Gastrocnemius medialis (tissue), 4 donors: Measurements from ENCODE around the gene ALX3.

Experiments
- POLR2A ChIP-seq, 2 donors: fragments of 450-650 bp; IDR thresholded peaks; one replicate each; pipeline ENCODE4 v1.6.1; 2017; ENCODE audit warnings: antibody characterized with exemption in 2 of 2, mild to moderate bottlenecking in 2 of 2, moderate library complexity in 2 of 2
- TF ChIP-seq, protein P1 (sequence below), 5 experiments: fragments of 450-650 bp in 3 of 5; fragments of 200-600 bp in 2 of 5; sonication (generic) in 2 of 5; IDR thresholded peaks in 4 of 5; conservative IDR thresholded peaks in 1 of 5; 1 replicate in 4 of 5; 2 replicates in 1 of 5; pipeline ENCODE4 v1.5.1; 2016 to 2019; ENCODE audit warnings: antibody characterized with exemption in 5 of 5, mild to moderate bottlenecking in 3 of 5, moderate library complexity in 3 of 5

DNA sequence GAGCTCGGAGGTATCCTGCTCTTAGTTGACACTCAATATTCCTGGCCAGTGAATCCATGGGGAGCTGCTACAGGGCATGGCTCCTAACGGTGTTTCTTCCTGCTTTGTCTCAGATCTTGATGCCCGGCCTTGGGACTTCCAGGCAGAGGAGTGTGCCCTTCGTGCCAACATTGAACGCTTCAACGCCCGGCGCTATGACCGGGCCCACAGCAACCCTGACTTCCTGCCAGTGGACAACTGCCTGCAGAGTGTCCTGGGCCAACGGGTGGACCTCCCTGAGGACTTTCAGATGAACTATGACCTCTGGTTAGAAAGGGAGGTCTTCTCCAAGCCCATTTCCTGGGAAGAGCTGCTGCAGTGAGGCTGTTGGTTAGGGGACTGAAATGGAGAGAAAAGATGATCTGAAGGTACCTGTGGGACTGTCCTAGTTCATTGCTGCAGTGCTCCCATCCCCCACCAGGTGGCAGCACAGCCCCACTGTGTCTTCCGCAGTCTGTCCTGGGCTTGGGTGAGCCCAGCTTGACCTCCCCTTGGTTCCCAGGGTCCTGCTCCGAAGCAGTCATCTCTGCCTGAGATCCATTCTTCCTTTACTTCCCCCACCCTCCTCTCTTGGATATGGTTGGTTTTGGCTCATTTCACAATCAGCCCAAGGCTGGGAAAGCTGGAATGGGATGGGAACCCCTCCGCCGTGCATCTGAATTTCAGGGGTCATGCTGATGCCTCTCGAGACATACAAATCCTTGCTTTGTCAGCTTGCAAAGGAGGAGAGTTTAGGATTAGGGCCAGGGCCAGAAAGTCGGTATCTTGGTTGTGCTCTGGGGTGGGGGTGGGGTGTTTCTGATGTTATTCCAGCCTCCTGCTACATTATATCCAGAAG lies 16.7 kb downstream of the ALX3 start:
- TF ChIP-seq, protein P1, sequence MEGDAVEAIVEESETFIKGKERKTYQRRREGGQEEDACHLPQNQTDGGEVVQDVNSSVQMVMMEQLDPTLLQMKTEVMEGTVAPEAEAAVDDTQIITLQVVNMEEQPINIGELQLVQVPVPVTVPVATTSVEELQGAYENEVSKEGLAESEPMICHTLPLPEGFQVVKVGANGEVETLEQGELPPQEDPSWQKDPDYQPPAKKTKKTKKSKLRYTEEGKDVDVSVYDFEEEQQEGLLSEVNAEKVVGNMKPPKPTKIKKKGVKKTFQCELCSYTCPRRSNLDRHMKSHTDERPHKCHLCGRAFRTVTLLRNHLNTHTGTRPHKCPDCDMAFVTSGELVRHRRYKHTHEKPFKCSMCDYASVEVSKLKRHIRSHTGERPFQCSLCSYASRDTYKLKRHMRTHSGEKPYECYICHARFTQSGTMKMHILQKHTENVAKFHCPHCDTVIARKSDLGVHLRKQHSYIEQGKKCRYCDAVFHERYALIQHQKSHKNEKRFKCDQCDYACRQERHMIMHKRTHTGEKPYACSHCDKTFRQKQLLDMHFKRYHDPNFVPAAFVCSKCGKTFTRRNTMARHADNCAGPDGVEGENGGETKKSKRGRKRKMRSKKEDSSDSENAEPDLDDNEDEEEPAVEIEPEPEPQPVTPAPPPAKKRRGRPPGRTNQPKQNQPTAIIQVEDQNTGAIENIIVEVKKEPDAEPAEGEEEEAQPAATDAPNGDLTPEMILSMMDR (IDR thresholded peaks at IDR 0.05 in 4 of 5, conservative IDR thresholded peaks at IDR 0.05 in 1 of 5), result peak; percentile 78 to 95 (median 86)
- no peak for TF ChIP-seq POLR2A (IDR thresholded peaks at IDR 0.05)
